WTC11 (cell line): ENCODE results near the gene CACNA2D3. TPM values are rescaled to one million over a fixed set of nuclear protein-coding genes. Genes with fewer than 3 reads are reported as not detected.
A peak's percentile ranks its signal among the peaks of the same experiment; 100 is the strongest.

Source experiments
- ATAC-seq: fragments of 200-7000 bp; cut with Tn5 transposase; 2 replicates; pipeline ENCODE4 v1.10.0; 2021; ENCODE audit warnings: mild to moderate bottlenecking, moderate library complexity
- CTCF ChIA-PET: fragments of 300-600 bp; sonication (Branson Sonifier 250); formaldehyde crosslinking; loops from one replicate; lab custom pipeline; 2021; ENCODE audit warnings: antibody characterized with exemption; lab: Charles Lee
- POLR2A ChIA-PET: fragments of 350-600 bp; sonication (Branson Sonifier 250); formaldehyde crosslinking; loops from one replicate; lab custom pipeline; 2021; ENCODE audit warnings: antibody characterized with exemption; lab: Charles Lee
- DNase-seq: peaks from one replicate; pipeline ENCODE4 v3.0.0; 2021; ENCODE audit warnings: low spot score
- H3K27ac Mint-ChIP-seq: 2 replicates; pipeline ENCODE4 v1.8.0; 2021; ENCODE audit warnings: mixed read lengths
- H3K27me3 Mint-ChIP-seq: 2 replicates; pipeline ENCODE4 v1.8.0; 2021; ENCODE audit warnings: low read depth, mild to moderate bottlenecking, moderate library complexity, mixed read lengths
- H3K36me3 Mint-ChIP-seq: 2 replicates; pipeline ENCODE4 v1.8.0; 2021; ENCODE audit warnings: mixed read lengths
- H3K4me1 Mint-ChIP-seq: 2 replicates; pipeline ENCODE4 v1.8.0; 2022; ENCODE audit warnings: mixed read lengths
- H3K4me3 Mint-ChIP-seq: 2 replicates; pipeline ENCODE4 v1.8.0; 2021; ENCODE audit warnings: mild to moderate bottlenecking, moderate library complexity, mixed read lengths
- H3K9me3 Mint-ChIP-seq: 2 replicates; pipeline ENCODE4 v1.8.0; 2021; ENCODE audit warnings: mixed read lengths
- ATF2 ChIP-seq: sonication (generic); formaldehyde crosslinking; IDR thresholded peaks from 2 replicates; pipeline ENCODE4 v1.8.1; 2022; ENCODE audit warnings: low read depth, missing genetic modification reagents, borderline replicate concordance
- ATF3 ChIP-seq: sonication (generic); formaldehyde crosslinking; conservative IDR thresholded peaks from 2 replicates; pipeline ENCODE4 v1.8.1; 2022; ENCODE audit warnings: mild to moderate bottlenecking, missing genetic modification reagents
- ATF6 ChIP-seq: sonication (generic); formaldehyde crosslinking; IDR thresholded peaks from 2 replicates; pipeline ENCODE4 v1.8.1; 2023; ENCODE audit warnings: mild to moderate bottlenecking, missing genetic modification reagents
- FOXP1 ChIP-seq: sonication (generic); formaldehyde crosslinking; IDR thresholded peaks from 2 replicates; pipeline ENCODE4 v1.8.0; 2022; ENCODE audit warnings: missing genetic modification reagents, mild to moderate bottlenecking, moderate library complexity, borderline replicate concordance
- FOXP4 ChIP-seq: sonication (generic); formaldehyde crosslinking; IDR thresholded peaks from 2 replicates; pipeline ENCODE4 v1.8.0; 2022; ENCODE audit warnings: mild to moderate bottlenecking, missing genetic modification reagents
- GTF2I ChIP-seq: fragments of 250-450 bp; sonication (Bioruptor Pico); conservative IDR thresholded peaks from 2 replicates; pipeline ENCODE4 v1.4.0; 2021; ENCODE audit warnings: mild to moderate bottlenecking
- NFYB ChIP-seq: sonication (generic); formaldehyde crosslinking; conservative IDR thresholded peaks from 2 replicates; pipeline ENCODE4 v1.8.0; 2022; ENCODE audit warnings: low read depth, missing genetic modification reagents
- SMAD4 ChIP-seq: sonication (generic); formaldehyde crosslinking; IDR thresholded peaks from 2 replicates; pipeline ENCODE4 v1.8.0; 2022; ENCODE audit warnings: mild to moderate bottlenecking, missing genetic modification reagents
- STAT6 ChIP-seq: sonication (generic); formaldehyde crosslinking; conservative IDR thresholded peaks from 2 replicates; pipeline ENCODE4 v1.8.1; 2023; ENCODE audit warnings: mild to moderate bottlenecking, low read depth, missing genetic modification reagents, moderate library complexity
- ZBTB21 ChIP-seq: sonication (generic); formaldehyde crosslinking; IDR thresholded peaks from 2 replicates; pipeline ENCODE4 v1.8.1; 2023; ENCODE audit warnings: mild to moderate bottlenecking, missing genetic modification reagents, borderline replicate concordance
- ZNF121 ChIP-seq: sonication (generic); formaldehyde crosslinking; IDR thresholded peaks from 2 replicates; pipeline ENCODE4 v1.8.0; 2023; ENCODE audit warnings: missing genetic modification reagents
- ZNF219 ChIP-seq: sonication (generic); formaldehyde crosslinking; IDR thresholded peaks from 2 replicates; pipeline ENCODE4 v1.8.0; 2023; ENCODE audit warnings: missing genetic modification reagents, mild to moderate bottlenecking, borderline replicate concordance
- ZNF263 ChIP-seq: sonication (generic); formaldehyde crosslinking; IDR thresholded peaks from 2 replicates; pipeline ENCODE4 v1.8.1; 2022; ENCODE audit warnings: low read depth, mild to moderate bottlenecking, moderate library complexity, missing genetic modification reagents
- ZNF671 ChIP-seq: fragments of 250-450 bp; sonication (Bioruptor Pico); IDR thresholded peaks from 2 replicates; pipeline ENCODE4 v1.8.0; 2021; ENCODE audit warnings: mild to moderate bottlenecking
- total RNA-seq: library from RNA; stranded (reverse); gene quantifications from 3 replicates; pipeline ENCODE4 v1.2.3, GENCODE V29; 2021
- TF ChIP-seq, protein P1 (sequence below): fragments of 250-450 bp; sonication (Bioruptor Pico); IDR thresholded peaks from 2 replicates; pipeline ENCODE4 v2.1.2; 2022; ENCODE audit warnings: mild to moderate bottlenecking, moderate library complexity
- TF ChIP-seq, protein P2 (sequence below): fragments of 200-600 bp; IDR thresholded peaks from 2 replicates; pipeline ENCODE4 v1.8.0; 2022; ENCODE audit warnings: antibody characterized with exemption
- TF ChIP-seq, protein P3 (sequence below): sonication (generic); formaldehyde crosslinking; IDR thresholded peaks from 2 replicates; pipeline ENCODE4 v1.8.1; 2022; ENCODE audit warnings: low read depth, mild to moderate bottlenecking, moderate library complexity, missing genetic modification reagents, borderline replicate concordance
- TF ChIP-seq, protein P4 (sequence below): sonication (generic); formaldehyde crosslinking; IDR thresholded peaks from 2 replicates; pipeline ENCODE4 v1.8.1; 2022; ENCODE audit warnings: missing genetic modification reagents, borderline replicate concordance

CACNA2D3 gene
- total RNA-seq, 1 experiment from 2014 or later: 5.0 TPM

GRCh38 chr3:54599716-54600115 lies 477.4 kb downstream of the CACNA2D3 start (continued):
- TF ChIP-seq NFYB (CRISPR knock-in tag): no peak

DNA sequence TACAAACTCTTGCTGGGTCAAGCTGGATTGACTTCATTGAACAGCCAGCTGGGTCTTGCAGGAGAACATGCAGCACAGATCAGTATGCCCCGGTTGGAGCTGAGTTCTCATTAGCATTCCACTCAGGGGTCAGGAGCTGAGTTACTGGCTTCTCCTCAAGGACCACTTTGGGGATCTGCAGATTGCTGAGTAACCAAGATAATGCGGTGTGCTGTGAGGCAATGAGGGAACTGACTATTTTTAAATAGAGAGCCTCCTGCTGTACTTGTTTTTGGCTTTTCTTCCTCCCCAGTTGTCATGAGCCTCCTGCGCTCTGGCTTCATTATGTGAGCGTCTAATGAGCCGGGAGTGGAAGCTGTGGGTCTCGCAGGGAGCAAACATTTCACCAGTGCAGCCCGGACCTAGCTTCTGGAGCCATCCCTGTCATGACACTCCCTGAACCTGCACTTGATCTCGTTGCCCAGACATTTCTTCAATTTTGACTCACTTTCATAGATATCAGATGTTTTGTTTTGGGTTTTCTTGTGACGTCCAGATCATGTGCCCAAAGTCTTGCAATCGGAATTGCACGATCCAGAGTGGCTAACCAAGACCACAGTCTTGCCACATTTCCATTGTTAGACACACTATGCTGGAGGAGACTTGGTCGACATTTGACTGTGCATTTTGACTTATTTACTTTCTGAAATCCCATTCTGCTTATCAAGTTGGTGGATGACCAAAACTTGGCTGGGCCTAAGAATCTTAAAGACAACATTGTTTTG lies 478.3 kb downstream of the CACNA2D3 start:
- Mint-ChIP-seq H3K36me3 (no peaks in the 10 kb centered on the region), H3K4me1 (peaks cover 37% of the 10 kb centered on the region), H3K9me3 (no peaks in the 10 kb centered on the region), H3K27me3 (no peaks in the 10 kb centered on the region; the same call in 1 of the 2 replicates), H3K27ac (no peak overlapping the region), H3K4me3 (no peak overlapping the region)
- ATAC-seq (peak; percentile 74), DNase-seq (no peak)
- POLR2A ChIA-PET: no interaction called here
- CTCF ChIA-PET: no interaction called here
- no peak for TF ChIP-seq ZNF263 (CRISPR knock-in tag)
- no peak for TF ChIP-seq ZNF671 (CRISPR knock-in tag)
- no peak for TF ChIP-seq ZNF219 (CRISPR knock-in tag)
- TF ChIP-seq STAT6 (CRISPR knock-in tag): no peak
- TF ChIP-seq ATF6: no peak
- TF ChIP-seq FOXP1 (CRISPR knock-in tag): no peak
- TF ChIP-seq, protein P1, sequence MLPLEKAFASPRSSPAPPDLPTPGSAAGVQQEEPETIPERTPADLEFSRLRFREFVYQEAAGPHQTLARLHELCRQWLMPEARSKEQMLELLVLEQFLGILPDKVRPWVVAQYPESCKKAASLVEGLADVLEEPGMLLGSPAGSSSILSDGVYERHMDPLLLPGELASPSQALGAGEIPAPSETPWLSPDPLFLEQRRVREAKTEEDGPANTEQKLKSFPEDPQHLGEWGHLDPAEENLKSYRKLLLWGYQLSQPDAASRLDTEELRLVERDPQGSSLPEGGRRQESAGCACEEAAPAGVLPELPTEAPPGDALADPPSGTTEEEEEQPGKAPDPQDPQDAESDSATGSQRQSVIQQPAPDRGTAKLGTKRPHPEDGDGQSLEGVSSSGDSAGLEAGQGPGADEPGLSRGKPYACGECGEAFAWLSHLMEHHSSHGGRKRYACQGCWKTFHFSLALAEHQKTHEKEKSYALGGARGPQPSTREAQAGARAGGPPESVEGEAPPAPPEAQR: no peak
- TF ChIP-seq, protein P2, sequence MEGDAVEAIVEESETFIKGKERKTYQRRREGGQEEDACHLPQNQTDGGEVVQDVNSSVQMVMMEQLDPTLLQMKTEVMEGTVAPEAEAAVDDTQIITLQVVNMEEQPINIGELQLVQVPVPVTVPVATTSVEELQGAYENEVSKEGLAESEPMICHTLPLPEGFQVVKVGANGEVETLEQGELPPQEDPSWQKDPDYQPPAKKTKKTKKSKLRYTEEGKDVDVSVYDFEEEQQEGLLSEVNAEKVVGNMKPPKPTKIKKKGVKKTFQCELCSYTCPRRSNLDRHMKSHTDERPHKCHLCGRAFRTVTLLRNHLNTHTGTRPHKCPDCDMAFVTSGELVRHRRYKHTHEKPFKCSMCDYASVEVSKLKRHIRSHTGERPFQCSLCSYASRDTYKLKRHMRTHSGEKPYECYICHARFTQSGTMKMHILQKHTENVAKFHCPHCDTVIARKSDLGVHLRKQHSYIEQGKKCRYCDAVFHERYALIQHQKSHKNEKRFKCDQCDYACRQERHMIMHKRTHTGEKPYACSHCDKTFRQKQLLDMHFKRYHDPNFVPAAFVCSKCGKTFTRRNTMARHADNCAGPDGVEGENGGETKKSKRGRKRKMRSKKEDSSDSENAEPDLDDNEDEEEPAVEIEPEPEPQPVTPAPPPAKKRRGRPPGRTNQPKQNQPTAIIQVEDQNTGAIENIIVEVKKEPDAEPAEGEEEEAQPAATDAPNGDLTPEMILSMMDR: no peak
- no peak for TF ChIP-seq SMAD4 (CRISPR knock-in tag)
- TF ChIP-seq ATF3 (CRISPR knock-in tag): no peak
- TF ChIP-seq FOXP4 (CRISPR knock-in tag): no peak
- TF ChIP-seq ZNF121 (CRISPR knock-in tag): no peak
- TF ChIP-seq, protein P3, sequence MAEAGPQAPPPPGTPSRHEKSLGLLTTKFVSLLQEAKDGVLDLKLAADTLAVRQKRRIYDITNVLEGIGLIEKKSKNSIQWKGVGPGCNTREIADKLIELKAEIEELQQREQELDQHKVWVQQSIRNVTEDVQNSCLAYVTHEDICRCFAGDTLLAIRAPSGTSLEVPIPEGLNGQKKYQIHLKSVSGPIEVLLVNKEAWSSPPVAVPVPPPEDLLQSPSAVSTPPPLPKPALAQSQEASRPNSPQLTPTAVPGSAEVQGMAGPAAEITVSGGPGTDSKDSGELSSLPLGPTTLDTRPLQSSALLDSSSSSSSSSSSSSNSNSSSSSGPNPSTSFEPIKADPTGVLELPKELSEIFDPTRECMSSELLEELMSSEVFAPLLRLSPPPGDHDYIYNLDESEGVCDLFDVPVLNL (CRISPR knock-in tag): no peak
- no peak for TF ChIP-seq ZBTB21 (CRISPR knock-in tag)
- TF ChIP-seq, protein P4, sequence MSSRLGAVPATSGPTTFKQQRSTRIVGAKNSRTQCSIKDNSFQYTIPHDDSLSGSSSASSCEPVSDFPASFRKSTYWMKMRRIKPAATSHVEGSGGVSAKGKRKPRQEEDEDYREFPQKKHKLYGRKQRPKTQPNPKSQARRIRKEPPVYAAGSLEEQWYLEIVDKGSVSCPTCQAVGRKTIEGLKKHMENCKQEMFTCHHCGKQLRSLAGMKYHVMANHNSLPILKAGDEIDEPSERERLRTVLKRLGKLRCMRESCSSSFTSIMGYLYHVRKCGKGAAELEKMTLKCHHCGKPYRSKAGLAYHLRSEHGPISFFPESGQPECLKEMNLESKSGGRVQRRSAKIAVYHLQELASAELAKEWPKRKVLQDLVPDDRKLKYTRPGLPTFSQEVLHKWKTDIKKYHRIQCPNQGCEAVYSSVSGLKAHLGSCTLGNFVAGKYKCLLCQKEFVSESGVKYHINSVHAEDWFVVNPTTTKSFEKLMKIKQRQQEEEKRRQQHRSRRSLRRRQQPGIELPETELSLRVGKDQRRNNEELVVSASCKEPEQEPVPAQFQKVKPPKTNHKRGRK (CRISPR knock-in tag): no peak
- TF ChIP-seq GTF2I: no peak
- no peak for TF ChIP-seq ATF2 (CRISPR knock-in tag)
